ENCODE measurements around the gene SLC17A8.

Gene SLC17A8

GRCh38 chr12:100372853-100373640, 16.2 kb downstream of the SLC17A8 start:
- Histone ChIP-seq H3K27me3 (ENCODE audit: control insufficient read depth, insufficient read depth, low read length) (peaks cover 3% of the 10 kb centered on the region), H3K9ac (ENCODE audit: low read depth, low read length) (no peak overlapping the region), H3K9me3 (ENCODE audit: control insufficient read depth, insufficient read depth, low read length) (no peaks in the 10 kb centered on the region), H3K4me1 (ENCODE audit: control insufficient read depth, insufficient read depth, low read length) (peaks cover 27% of the 10 kb centered on the region), H3K4me3 (ENCODE audit: low read depth, low read length) (no peak overlapping the region), H3K36me3 (ENCODE audit: control insufficient read depth, insufficient read depth, low read length) (no peaks in the 10 kb centered on the region)

GRCh38 chr12:100375038-100375735, 18.3 kb downstream of the SLC17A8 start:
- Histone ChIP-seq H3K27me3 (ENCODE audit: control insufficient read depth, insufficient read depth, low read length) (peaks cover 3% of the 10 kb centered on the region), H3K36me3 (ENCODE audit: control insufficient read depth, insufficient read depth, low read length) (no peaks in the 10 kb centered on the region)

DNA sequence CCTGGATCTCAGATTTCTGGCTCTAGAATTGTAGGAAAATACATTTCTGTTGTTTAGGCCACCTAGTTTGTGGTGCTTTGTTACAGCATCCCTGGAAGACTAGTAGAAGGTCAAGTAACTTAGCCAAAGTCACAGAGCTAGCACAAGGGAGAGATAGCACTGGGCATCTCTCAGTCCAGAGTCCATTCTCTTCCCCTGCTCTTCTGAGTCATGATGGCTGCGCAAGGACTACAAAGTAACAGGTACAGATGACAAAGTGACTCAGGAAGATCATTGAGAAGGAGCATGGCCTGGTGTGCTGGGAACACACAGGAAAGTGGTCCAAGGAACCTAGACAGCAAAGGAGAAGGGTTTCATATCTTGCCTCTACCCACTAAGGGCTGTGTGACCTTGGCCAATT, 19.3 kb downstream of the SLC17A8 start:
- Histone ChIP-seq H3K9me3 (ENCODE audit: control insufficient read depth, insufficient read depth, low read length) (no peaks in the 10 kb centered on the region), H3K4me1 (ENCODE audit: control insufficient read depth, insufficient read depth, low read length) (peaks cover 20% of the 10 kb centered on the region), H3K27me3 (ENCODE audit: control insufficient read depth, insufficient read depth, low read length) (peaks cover 3% of the 10 kb centered on the region), H3K36me3 (ENCODE audit: control insufficient read depth, insufficient read depth, low read length) (no peaks in the 10 kb centered on the region), H3K9ac (ENCODE audit: low read depth, low read length) (no peak overlapping the region), H3K4me3 (ENCODE audit: low read depth, low read length) (no peak overlapping the region)

More at GRCh38 chr12:100375038-100375735, 18.3 kb downstream of the SLC17A8 start:
- H3K4me1 ChIP-seq (ENCODE audit: control insufficient read depth, insufficient read depth, low read length): peaks cover 27% of the 10 kb centered on the region
- H3K4me3 ChIP-seq (ENCODE audit: low read depth, low read length): no peak overlapping the region
- no peak overlapping the region for H3K9ac ChIP-seq (ENCODE audit: low read depth, low read length)
- no peaks in the 10 kb centered on the region for H3K9me3 ChIP-seq (ENCODE audit: control insufficient read depth, insufficient read depth, low read length)

- no peaks in the 10 kb centered on the region for H3K4me1 ChIP-seq (ENCODE audit: control insufficient read depth, insufficient read depth, low read length)
- no peaks in the 10 kb centered on the region for H3K36me3 ChIP-seq (ENCODE audit: control insufficient read depth, insufficient read depth, low read length)
- H3K9me3 ChIP-seq (ENCODE audit: control insufficient read depth, insufficient read depth, low read length): no peaks in the 10 kb centered on the region
- H3K4me3 ChIP-seq (ENCODE audit: low read depth, low read length): no peak overlapping the region
- H3K9ac ChIP-seq (ENCODE audit: low read depth, low read length): no peak overlapping the region
- H3K27me3 ChIP-seq (ENCODE audit: control insufficient read depth, insufficient read depth, low read length): no peaks in the 10 kb centered on the region
These were observed 24.5 kb downstream of the SLC17A8 start for GRCh38 chr12:100381379-100381778.

- Histone ChIP-seq H3K27me3 (ENCODE audit: control insufficient read depth, insufficient read depth, low read length) (no peaks in the 10 kb centered on the region), H3K9ac (ENCODE audit: low read depth, low read length) (no peak overlapping the region), H3K36me3 (ENCODE audit: control insufficient read depth, insufficient read depth, low read length) (no peaks in the 10 kb centered on the region), H3K4me3 (ENCODE audit: low read depth, low read length) (no peak overlapping the region), H3K4me1 (ENCODE audit: control insufficient read depth, insufficient read depth, low read length) (no peaks in the 10 kb centered on the region), H3K9me3 (ENCODE audit: control insufficient read depth, insufficient read depth, low read length) (no peaks in the 10 kb centered on the region)
These were observed 25.5 kb downstream of the SLC17A8 start for GRCh38 chr12:100382338-100382737.

GRCh38 chr12:100383586-100384558, 27.0 kb downstream of the SLC17A8 start:
- H3K27me3 ChIP-seq (ENCODE audit: control insufficient read depth, insufficient read depth, low read length): no peaks in the 10 kb centered on the region
- no peaks in the 10 kb centered on the region for H3K9me3 ChIP-seq (ENCODE audit: control insufficient read depth, insufficient read depth, low read length)
- no peak overlapping the region for H3K4me3 ChIP-seq (ENCODE audit: low read depth, low read length)
- no peaks in the 10 kb centered on the region for H3K4me1 ChIP-seq (ENCODE audit: control insufficient read depth, insufficient read depth, low read length)
- no peaks in the 10 kb centered on the region for H3K36me3 ChIP-seq (ENCODE audit: control insufficient read depth, insufficient read depth, low read length)
- no peak overlapping the region for H3K9ac ChIP-seq (ENCODE audit: low read depth, low read length)

DNA sequence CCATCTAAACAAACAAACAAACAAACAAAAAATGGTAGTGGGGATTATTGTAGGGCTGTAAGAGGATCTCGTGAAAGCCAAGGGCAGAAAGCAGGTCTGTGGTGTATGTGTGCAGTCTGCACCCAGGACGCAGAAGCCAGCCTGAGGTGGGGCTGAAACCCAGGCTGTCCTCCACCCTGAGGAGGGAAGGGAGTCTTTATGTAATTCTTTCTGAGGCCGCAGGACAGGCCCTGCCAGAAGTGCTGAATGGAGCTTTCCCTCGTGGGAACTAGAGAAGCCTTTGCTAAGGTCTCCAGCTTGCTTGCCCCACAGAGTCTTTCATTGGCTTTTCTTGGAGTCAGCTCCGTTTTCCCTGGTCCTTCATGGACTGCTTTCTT, 27.7 kb downstream of the SLC17A8 start:
- Histone ChIP-seq H3K9ac (ENCODE audit: low read depth, low read length) (no peak overlapping the region), H3K4me1 (ENCODE audit: control insufficient read depth, insufficient read depth, low read length) (no peaks in the 10 kb centered on the region), H3K4me3 (ENCODE audit: low read depth, low read length) (no peak overlapping the region), H3K9me3 (ENCODE audit: control insufficient read depth, insufficient read depth, low read length) (no peaks in the 10 kb centered on the region), H3K36me3 (ENCODE audit: control insufficient read depth, insufficient read depth, low read length) (no peaks in the 10 kb centered on the region), H3K27me3 (ENCODE audit: control insufficient read depth, insufficient read depth, low read length) (no peaks in the 10 kb centered on the region)

GRCh38 chr12:100388382-100388781, 31.5 kb downstream of the SLC17A8 start:
- Histone ChIP-seq H3K4me1 (ENCODE audit: control insufficient read depth, insufficient read depth, low read length) (no peaks in the 10 kb centered on the region), H3K4me3 (ENCODE audit: low read depth, low read length) (no peak overlapping the region), H3K27me3 (ENCODE audit: control insufficient read depth, insufficient read depth, low read length) (no peaks in the 10 kb centered on the region), H3K9ac (ENCODE audit: low read depth, low read length) (no peak overlapping the region), H3K36me3 (ENCODE audit: control insufficient read depth, insufficient read depth, low read length) (no peaks in the 10 kb centered on the region), H3K9me3 (ENCODE audit: control insufficient read depth, insufficient read depth, low read length) (no peaks in the 10 kb centered on the region)

DNA sequence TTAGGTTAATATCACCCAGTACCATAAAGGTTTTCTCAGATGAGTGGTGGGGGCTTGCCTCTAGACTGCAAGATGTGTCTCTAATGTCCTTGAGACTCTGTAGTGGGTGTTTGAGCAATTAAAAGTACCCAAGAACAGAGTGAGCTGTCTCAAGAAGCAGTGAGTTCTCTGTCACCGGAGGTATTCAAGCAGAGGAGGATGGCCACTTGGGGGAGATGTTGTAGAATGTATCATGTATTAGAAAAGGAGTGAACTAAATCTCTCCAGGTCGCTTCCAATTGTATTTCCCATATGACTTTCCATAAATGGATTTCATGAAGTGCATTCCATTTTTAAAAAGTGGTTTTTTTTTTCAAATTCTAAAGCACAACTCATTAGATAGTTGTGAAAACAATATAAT, 35.0 kb downstream of the SLC17A8 start:
- Histone ChIP-seq H3K27me3 (ENCODE audit: control insufficient read depth, insufficient read depth, low read length) (no peaks in the 10 kb centered on the region), H3K9me3 (ENCODE audit: control insufficient read depth, insufficient read depth, low read length) (no peaks in the 10 kb centered on the region), H3K4me1 (ENCODE audit: control insufficient read depth, insufficient read depth, low read length) (no peaks in the 10 kb centered on the region), H3K4me3 (ENCODE audit: low read depth, low read length) (no peak overlapping the region), H3K36me3 (ENCODE audit: control insufficient read depth, insufficient read depth, low read length) (no peaks in the 10 kb centered on the region), H3K9ac (ENCODE audit: low read depth, low read length) (no peak overlapping the region)

GRCh38 chr12:100393200-100393599, 36.3 kb downstream of the SLC17A8 start:
- H3K9me3 ChIP-seq (ENCODE audit: control insufficient read depth, insufficient read depth, low read length): no peaks in the 10 kb centered on the region
- no peaks in the 10 kb centered on the region for H3K4me1 ChIP-seq (ENCODE audit: control insufficient read depth, insufficient read depth, low read length)
- H3K9ac ChIP-seq (ENCODE audit: low read depth, low read length): no peak overlapping the region
- H3K27me3 ChIP-seq (ENCODE audit: control insufficient read depth, insufficient read depth, low read length): no peaks in the 10 kb centered on the region
- H3K4me3 ChIP-seq (ENCODE audit: low read depth, low read length): no peak overlapping the region
- H3K36me3 ChIP-seq (ENCODE audit: control insufficient read depth, insufficient read depth, low read length): no peaks in the 10 kb centered on the region

DNA sequence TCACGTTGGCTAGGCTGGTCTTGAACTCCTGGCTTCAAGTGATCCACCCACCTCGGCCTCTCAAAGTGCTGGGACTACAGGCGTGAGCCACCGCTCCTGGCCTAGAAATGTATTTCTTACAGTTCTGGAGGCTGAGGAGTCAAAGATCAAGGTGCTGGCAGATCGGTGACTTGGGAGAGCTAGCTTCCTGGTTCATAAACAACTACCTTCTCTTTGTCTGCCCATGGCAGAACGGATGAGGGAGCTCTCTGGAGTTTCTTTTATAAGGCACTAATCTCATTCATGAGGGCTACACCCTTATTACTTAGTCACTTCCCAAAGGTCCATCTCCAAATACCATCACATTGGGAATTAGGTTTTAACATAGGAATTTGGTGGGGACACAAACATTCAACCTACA, 38.9 kb downstream of the SLC17A8 start:
- Histone ChIP-seq H3K9me3 (ENCODE audit: control insufficient read depth, insufficient read depth, low read length) (no peaks in the 10 kb centered on the region), H3K4me3 (ENCODE audit: low read depth, low read length) (no peak overlapping the region), H3K9ac (ENCODE audit: low read depth, low read length) (no peak overlapping the region), H3K36me3 (ENCODE audit: control insufficient read depth, insufficient read depth, low read length) (no peaks in the 10 kb centered on the region), H3K27me3 (ENCODE audit: control insufficient read depth, insufficient read depth, low read length) (no peaks in the 10 kb centered on the region), H3K4me1 (ENCODE audit: control insufficient read depth, insufficient read depth, low read length) (no peaks in the 10 kb centered on the region)
